ENCODE measurements around the gene MIA2.

DNA sequence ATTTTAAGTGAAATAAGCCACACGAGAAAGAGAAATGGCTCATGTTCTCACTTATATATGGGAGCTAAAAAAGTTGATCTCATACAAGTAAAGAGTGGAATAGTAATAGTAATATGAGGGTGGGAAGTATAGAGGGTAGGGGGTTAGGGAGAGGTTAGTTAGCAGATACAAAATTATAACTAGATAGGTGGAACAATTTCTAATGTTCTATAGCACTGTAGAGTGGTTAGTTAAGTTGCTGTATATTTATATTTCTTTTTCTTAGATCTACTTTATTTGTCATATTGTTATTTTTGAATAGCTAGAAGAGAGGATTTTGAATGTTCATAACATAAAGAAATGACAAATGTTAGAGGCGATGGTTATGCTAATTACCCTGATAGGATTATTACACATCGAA is 74.1 kb downstream of the MIA2 start:
- TF ChIP-seq CTCF (IDR thresholded peaks at IDR 0.05): no peak
- no peak for TF ChIP-seq POLR2A (IDR thresholded peaks at IDR 0.05)

Data from right lobe of liver (tissue), 4 donors.